ENCODE data around the gene MUC5AC.
"Not testable (repeated sequence)": the region's sequence is repeated elsewhere in the genome, so short reads cannot be mapped to it uniquely, and the experiment has no call there.

MUC5AC gene

GRCh38 chr11:1179641-1180040, 21.9 kb downstream of the MUC5AC start:
- DNase-seq: no peak

- no peak for DNase-seq
These were observed 22.4 kb downstream of the MUC5AC start for GRCh38 chr11:1180171-1180570.

DNA sequence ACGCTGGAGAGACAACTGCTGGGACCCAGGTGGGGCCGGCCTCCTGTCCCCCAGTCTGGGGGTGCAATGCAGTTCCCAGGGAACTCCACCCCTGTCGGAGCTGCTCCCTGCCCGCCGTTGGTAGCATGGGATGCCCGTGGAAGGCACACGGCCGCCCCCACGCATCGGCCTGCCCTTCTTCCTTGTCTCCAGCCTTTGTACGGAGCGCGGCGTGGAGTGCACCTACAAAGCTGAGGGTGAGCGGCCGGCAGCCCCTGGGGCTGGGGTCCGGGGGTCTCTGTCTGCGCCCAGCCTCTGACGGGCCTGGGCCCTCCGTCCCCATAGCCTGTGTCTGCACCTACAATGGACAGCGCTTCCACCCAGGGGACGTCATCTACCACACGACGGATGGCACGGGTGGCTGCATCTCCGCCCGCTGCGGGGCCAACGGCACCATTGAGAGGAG, 23.2 kb downstream of the MUC5AC start:
- no peak for DNase-seq

- DNase-seq: no peak
These were observed 23.7 kb downstream of the MUC5AC start for GRCh38 chr11:1181420-1181819.

DNA sequence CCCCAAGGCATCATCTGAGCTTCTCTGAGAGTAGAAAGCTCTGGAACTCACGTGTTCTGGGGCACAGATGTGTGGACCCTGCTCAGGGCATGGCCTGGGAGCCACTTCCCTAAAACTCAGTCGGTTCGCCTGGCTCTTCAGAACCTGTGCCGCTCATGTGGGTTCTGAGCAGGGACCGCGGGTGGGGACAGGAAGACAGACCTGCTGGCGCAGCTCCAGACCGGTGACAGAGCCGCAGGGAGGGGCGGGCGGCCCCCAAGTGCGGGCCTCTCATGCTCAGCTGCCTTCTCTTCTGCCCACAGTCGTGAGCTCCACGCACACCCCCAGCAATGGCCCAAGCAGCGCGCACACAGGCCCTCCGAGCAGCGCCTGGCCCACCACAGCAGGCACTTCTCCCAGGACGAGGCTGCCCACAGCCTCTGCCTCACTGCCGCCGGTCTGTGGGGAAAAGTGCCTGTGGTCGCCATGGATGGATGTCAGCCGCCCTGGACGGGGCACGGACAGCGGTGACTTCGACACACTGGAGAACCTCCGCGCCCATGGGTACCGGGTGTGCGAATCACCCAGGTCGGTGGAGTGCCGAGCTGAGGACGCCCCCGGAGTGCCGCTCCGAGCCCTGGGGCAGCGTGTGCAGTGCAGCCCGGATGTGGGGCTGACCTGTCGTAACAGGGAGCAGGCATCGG, 24.2 kb downstream of the MUC5AC start:
- no peak for DNase-seq

- DNase-seq: not testable (repeated sequence)
These were observed 26.4 kb downstream of the MUC5AC start for GRCh38 chr11:1184139-1184538.

DNA sequence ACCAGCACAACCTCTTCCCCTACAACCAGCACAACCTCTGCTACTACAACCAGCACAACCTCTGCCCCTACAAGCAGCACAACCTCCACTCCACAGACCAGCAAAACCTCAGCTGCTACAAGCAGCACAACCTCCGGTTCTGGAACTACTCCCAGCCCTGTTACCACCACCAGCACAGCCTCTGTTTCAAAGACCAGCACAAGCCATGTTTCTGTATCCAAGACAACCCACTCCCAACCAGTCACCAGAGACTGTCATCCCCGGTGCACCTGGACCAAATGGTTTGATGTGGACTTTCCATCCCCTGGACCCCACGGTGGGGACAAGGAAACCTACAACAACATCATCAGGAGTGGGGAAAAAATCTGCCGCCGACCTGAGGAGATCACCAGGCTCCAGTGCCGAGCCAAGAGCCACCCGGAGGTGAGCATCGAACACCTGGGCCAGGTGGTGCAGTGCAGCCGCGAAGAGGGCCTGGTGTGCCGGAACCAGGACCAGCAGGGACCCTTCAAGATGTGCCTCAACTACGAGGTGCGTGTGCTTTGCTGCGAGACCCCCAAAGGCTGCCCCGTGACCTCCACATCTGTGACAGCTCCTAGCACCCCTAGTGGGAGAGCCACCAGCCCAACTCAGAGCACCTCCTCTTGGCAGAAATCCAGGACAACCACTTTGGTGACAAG, 30.8 kb downstream of the MUC5AC start:
- not testable (repeated sequence) for DNase-seq

DNA sequence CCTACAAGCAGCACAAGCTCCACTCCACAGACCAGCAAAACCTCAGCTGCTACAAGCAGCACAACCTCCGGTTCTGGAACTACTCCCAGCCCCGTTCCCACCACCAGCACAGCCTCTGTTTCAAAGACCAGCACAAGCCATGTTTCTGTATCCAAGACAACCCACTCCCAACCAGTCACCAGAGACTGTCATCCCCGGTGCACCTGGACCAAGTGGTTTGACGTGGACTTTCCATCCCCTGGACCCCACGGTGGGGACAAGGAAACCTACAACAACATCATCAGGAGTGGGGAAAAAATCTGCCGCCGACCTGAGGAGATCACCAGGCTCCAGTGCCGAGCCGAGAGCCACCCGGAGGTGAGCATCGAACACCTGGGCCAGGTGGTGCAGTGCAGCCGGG, 32.1 kb downstream of the MUC5AC start:
- not testable (repeated sequence) for DNase-seq

DNA sequence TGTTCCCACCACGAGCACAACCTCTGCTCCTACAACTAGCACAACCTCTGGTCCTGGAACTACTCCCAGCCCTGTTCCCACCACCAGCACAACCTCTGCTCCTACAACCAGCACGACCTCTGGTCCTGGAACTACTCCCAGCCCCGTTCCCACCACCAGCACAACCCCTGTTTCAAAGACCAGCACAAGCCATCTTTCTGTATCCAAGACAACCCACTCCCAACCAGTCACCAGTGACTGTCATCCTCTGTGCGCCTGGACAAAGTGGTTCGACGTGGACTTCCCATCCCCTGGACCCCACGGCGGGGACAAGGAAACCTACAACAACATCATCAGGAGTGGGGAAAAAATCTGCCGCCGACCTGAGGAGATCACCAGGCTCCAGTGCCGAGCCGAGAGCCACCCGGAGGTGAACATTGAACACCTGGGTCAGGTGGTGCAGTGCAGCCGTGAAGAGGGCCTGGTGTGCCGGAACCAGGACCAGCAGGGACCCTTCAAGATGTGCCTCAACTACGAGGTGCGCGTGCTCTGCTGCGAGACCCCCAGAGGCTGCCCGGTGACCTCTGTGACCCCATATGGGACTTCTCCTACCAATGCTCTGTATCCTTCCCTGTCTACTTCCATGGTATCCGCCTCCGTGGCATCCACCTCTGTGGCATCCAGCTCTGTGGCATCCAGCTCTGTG, 34.2 kb downstream of the MUC5AC start:
- DNase-seq: not testable (repeated sequence)

- DNase-seq: no peak
These were observed 35.1 kb downstream of the MUC5AC start for GRCh38 chr11:1192741-1193325.

GRCh38 chr11:1193326-1194230, 35.8 kb downstream of the MUC5AC start:
- DNase-seq: no peak

DNA sequence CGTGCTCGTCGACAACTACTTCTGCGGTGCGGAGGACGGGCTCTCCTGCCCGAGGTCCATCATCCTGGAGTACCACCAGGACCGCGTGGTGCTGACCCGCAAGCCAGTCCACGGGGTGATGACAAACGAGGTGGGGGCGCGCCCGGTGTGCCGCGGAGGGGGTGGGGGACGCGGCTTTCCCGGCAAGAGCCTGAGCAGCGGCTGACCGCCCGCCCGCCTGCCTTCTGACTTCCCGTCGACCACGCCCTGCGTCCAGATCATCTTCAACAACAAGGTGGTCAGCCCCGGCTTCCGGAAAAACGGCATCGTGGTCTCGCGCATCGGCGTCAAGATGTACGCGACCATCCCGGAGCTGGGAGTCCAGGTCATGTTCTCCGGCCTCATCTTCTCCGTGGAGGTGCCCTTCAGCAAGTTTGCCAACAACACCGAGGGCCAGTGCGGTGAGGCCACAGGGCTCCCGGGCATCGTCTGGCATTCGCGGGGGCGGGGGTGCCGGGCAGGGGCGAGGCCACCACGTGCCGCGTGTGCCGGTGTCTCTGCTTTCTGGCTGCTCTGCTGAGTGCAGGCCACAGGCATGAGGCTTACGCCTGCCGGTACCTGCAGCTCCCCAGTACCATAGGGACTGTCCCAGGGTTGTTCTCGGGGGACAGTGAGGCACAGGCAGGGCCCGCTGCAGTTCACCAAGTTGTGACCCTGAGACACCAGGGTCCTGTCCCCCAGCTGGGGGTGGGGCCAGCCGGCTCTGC, 36.7 kb downstream of the MUC5AC start:
- DNase-seq: no peak

DNA sequence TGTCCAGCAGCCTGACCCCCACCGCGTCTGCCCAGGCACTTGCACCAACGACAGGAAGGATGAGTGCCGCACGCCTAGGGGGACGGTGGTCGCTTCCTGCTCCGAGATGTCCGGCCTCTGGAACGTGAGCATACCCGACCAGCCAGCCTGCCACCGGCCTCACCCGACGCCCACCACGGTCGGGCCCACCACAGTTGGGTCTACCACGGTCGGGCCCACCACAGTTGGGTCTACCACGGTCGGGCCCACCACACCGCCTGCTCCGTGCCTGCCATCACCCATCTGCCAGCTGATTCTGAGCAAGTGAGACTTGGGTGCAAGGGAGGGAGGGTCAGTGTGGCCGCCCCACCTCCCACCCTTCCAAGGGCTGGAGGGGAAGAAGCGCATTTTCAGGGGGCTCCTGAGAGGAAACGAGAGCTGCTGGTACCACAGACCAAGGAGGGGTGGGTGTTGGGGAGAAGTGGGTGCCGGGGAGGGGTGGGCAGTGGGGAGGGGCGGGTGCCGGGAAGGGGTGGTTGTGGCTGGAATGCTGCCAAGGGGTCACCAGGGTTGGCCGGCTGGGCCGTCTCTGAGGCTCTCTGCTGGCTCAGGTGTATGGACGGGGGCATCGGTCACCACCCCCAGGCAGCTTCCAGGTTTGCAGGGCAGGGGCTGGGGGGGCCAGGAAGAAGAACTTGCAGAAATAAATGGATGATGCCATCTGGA, 37.4 kb downstream of the MUC5AC start:
- no peak for DNase-seq

DNA sequence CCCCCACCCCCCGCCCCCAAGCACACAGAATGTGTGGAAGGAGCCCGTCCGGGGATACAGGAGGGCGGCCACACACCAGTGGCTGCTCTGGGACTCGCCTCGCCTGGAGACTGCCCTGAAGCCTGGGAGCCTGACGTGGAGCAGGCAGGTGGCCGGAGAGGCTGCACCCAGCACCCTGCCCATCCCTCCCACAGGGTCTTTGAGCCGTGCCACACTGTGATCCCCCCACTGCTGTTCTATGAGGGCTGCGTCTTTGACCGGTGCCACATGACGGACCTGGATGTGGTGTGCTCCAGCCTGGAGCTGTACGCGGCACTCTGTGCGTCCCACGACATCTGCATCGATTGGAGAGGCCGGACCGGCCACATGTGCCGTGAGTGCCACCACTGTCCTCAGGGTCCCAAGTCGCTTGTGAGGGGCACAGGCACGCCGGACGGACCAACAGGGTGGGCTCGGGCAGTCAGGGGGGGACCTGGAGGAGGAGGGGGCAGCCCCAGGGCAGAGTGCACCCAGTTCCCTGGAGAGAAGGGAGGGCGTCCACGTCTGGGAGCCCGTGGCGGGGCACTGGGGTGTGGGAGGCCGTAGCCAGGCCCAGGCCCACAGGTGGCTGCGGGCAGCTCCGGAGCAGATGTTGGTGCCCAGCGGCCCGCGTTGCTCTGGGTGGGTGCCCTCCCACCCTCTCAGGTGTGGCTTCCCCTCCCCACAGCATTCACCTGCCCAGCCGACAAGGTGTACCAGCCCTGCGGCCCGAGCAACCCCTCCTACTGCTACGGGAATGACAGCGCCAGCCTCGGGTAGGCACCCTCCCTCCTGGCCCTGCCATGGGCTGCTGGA, 38.1 kb downstream of the MUC5AC start:
- DNase-seq: no peak

- no peak for DNase-seq
These were observed 39.0 kb downstream of the MUC5AC start for GRCh38 chr11:1196516-1197391.

- no peak for DNase-seq
These were observed 39.7 kb downstream of the MUC5AC start for GRCh38 chr11:1197431-1197885.

DNA sequence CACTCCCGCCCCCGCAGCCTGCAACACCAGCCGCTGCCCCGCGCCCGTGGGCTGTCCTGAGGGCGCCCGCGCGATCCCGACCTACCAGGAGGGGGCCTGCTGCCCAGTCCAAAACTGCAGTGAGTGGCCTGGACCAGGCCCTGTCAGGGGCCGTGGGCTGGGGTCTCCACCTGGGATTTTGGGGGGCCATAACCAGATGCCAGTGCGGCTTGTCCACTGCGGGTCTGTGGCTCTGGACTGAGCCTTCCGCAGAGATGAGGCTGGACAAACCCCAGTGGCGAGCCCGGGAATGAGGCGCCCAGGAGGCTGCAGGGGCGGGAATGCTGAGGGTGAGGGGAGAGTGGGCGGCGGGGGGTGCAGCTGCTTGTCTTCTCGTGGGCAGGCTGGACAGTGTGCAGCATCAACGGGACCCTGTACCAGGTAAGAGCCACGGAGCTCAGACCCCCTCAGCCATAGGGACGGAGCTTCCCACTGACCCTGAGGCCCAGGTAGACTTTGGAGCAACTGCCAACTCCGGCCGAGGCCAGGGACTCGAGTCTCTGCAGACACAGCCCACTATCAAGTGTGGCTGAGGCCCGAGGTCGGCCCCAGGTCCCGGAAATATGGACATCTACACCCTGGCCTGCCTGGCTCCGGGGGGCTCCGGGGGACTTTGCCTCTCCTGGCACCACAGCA, 40.3 kb downstream of the MUC5AC start:
- DNase-seq: no peak

DNA sequence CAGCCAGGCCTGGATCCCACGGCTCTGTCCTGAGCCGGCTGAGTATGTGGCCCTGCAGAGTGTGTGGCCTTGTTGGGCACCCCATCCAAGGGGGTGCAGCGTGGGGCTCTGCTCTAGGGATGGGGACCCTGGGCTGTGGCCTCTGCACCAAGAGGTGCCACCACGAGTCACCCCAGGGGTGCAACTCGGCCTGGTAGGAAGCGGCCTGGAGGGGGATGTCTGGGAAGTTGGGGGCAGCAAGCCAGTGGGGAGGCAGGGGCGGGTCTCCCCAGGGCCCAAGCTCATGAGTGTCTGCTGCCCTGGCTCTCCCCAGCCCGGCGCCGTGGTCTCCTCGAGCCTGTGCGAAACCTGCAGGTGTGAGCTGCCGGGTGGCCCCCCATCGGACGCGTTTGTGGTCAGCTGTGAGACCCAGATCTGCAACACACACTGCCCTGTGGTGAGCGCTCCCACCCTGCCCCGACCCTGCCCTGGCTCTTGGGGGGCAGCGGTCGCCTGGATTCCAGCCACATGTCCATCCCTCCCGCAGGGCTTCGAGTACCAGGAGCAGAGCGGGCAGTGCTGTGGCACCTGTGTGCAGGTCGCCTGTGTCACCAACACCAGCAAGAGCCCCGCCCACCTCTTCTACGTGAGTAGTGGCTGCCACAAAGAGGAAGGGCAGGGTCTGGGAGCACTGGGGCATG, 40.9 kb downstream of the MUC5AC start:
- no peak for DNase-seq

All from suppressor macrophage treated with lipopolysaccharide for 4 hours (primary cell).